ENCODE data around the gene BOK. TPM values are rescaled to one million over a fixed set of nuclear protein-coding genes. Genes with fewer than 3 reads are reported as not detected.
"Not testable (repeated sequence)": the region's sequence is repeated elsewhere in the genome, so short reads cannot be mapped to it uniquely, and the experiment has no call there.

Gene BOK
- total and polyA plus RNA-seq, 10 of the 15 experiments (the other 5 are each of a cell fraction or from before 2014, with no cell fraction given), result 0.04 to 0.15 (median 0.12) TPM; not detected in 7

DNA sequence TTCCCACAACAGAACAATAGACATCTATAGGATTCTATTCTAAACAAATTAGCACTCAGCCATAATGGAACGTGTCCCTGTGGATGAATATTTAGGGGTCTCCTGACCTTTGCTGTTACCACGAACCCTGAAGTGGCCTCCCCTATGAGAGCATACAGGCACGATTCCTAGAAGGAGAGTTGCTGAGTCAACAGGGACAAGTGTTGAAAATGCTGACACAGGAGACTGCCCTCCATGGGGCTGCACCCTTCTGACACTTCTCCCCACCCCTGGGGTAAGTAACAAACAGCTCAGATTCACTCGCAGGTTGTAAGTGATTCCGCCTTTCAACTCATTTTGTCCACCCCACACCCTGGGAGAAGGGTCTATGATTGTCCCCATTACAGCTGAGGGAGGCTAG is 36.1 kb upstream of the BOK start (continued):
- no peak for TF ChIP-seq NBN (IDR thresholded peaks at IDR 0.05)
- TF ChIP-seq IKZF1 (conservative IDR thresholded peaks at IDR 0.05), result no peak
- TF ChIP-seq ASH2L (IDR thresholded peaks at IDR 0.05; ENCODE audit: borderline replicate concordance, low read depth), result no peak
- no peak for TF ChIP-seq IKZF2 (IDR thresholded peaks at IDR 0.05)
- TF ChIP-seq NR2C2 (IDR thresholded peaks at IDR 0.05; ENCODE audit: borderline replicate concordance, control insufficient read depth, insufficient read length, low read depth), result no peak
- TF ChIP-seq, protein P1, sequence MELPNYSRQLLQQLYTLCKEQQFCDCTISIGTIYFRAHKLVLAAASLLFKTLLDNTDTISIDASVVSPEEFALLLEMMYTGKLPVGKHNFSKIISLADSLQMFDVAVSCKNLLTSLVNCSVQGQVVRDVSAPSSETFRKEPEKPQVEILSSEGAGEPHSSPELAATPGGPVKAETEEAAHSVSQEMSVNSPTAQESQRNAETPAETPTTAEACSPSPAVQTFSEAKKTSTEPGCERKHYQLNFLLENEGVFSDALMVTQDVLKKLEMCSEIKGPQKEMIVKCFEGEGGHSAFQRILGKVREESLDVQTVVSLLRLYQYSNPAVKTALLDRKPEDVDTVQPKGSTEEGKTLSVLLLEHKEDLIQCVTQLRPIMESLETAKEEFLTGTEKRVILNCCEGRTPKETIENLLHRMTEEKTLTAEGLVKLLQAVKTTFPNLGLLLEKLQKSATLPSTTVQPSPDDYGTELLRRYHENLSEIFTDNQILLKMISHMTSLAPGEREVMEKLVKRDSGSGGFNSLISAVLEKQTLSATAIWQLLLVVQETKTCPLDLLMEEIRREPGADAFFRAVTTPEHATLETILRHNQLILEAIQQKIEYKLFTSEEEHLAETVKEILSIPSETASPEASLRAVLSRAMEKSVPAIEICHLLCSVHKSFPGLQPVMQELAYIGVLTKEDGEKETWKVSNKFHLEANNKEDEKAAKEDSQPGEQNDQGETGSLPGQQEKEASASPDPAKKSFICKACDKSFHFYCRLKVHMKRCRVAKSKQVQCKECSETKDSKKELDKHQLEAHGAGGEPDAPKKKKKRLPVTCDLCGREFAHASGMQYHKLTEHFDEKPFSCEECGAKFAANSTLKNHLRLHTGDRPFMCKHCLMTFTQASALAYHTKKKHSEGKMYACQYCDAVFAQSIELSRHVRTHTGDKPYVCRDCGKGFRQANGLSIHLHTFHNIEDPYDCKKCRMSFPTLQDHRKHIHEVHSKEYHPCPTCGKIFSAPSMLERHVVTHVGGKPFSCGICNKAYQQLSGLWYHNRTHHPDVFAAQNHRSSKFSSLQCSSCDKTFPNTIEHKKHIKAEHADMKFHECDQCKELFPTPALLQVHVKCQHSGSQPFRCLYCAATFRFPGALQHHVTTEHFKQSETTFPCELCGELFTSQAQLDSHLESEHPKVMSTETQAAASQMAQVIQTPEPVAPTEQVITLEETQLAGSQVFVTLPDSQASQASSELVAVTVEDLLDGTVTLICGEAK (IDR thresholded peaks at IDR 0.05; ENCODE audit: borderline replicate concordance), result no peak
- no peak for TF ChIP-seq BHLHE40 (IDR thresholded peaks at IDR 0.05; ENCODE audit: borderline replicate concordance in 1 of 2, low read depth in 2 of 2, low read length in 1 of 2)

DNA sequence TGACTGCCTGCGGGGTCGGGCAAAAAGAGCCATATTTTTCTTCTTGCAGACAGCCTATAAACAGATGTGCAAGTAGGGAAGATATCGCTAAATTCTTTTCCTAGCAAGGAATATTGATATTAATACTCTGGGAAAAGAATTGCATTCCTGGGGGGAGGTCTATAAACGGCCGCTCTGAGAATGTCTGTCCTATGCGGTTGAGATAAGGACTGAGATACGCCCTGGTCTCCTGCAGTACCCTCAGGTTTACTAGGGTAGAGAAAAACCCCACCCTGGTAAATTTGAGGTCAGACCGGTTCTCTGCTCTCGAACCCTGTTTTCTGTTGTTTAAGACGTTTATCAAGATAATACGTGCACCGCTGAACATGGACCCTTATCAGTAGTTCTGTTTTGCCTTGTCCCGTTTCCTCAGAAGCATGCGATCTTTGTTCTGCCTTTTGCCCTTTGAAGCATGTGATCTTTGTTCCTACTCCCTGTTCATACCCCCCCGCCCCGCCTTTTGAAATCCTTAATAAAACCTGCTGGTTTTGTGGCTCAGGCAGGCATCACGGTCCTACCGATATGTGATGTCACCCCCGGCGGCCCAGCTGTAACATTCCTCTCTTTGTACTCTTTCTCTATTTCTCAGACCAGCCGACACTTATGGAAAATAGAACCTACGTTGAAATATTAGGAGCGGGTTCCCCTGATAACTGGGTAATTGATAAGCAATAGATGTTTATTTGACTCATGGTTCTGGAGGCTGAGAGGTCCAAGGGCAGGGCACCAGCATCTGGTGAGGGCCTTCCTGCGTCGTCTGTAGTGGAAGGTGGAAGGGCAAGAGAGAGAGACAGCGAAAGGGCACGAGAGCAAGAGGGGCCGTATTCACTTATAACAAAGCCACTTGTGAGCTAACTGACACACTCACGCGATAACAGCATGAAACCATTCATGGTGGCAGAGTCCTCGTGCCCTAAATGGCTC is 32.4 kb upstream of the BOK start:
- H3K4me2 ChIP-seq (ENCODE audit: control insufficient read depth, insufficient read depth); H3K27ac ChIP-seq (ENCODE audit: control insufficient read depth, insufficient read depth); RAD21 ChIA-PET (ENCODE audit: unreplicated experiment); H4K20me1 ChIP-seq (ENCODE audit: control insufficient read depth, insufficient read depth); DNase-seq (ENCODE audit: low read depth, low spot score); H3K9ac ChIP-seq (ENCODE audit: control insufficient read depth, insufficient read depth, low read length); H3K36me3 ChIP-seq (ENCODE audit: control insufficient read depth in 2 of 2, insufficient read depth in 2 of 2, low read length in 1 of 2); BruUV-seq (replicated peaks); H3K9me3 ChIP-seq (replicated peaks; ENCODE audit: control insufficient read depth, insufficient read depth, low read length); H3K4me3 ChIP-seq; ATAC-seq; H3K27me3 ChIP-seq (replicated peaks in 1 of 2; ENCODE audit: control insufficient read depth in 2 of 2, insufficient read depth in 2 of 2, low read length in 1 of 2); POLR2A ChIA-PET; H2AFZ ChIP-seq (ENCODE audit: control insufficient read depth, low read depth, low read length); FAIRE-seq; CTCF ChIA-PET; H3K4me1 ChIP-seq (ENCODE audit: control insufficient read depth, insufficient read depth, low read length); H3K79me2 ChIP-seq (ENCODE audit: control insufficient read depth, insufficient read depth, low read length); intact Hi-C loops (cut with micrococcal nuclease; ENCODE audit: unreplicated experiment); in situ Hi-C loops (cut with MboI): not testable (repeated sequence)
- WGBS (ENCODE audit: insufficient coverage, insufficient replicate concordance, low lambda C conversion rate, missing lambda C conversion rate), result 72% methylated on average over 31 of the region's 31 CpGs
- SMC1A ChIA-PET (ENCODE audit: uncharacterized antibody, unreplicated experiment), result interaction anchor here (0.6 to 1.4 kb wide), 2 partner anchors 8 to 554 kb away, joined by 3 read pairs; no protein-coding TSS in a partner anchor

Measured in GM12878 (cell line).